ENCODE measurements around the gene GAN.
"Not testable (repeated sequence)": the region's sequence is repeated elsewhere in the genome, so short reads cannot be mapped to it uniquely, and the experiment has no call there.

GAN gene

GRCh38 chr16:81307770-81308169 lies 7.0 kb upstream of the GAN start:
- no peak for DNase-seq (ENCODE audit: low read depth in 2 of 2)

DNA sequence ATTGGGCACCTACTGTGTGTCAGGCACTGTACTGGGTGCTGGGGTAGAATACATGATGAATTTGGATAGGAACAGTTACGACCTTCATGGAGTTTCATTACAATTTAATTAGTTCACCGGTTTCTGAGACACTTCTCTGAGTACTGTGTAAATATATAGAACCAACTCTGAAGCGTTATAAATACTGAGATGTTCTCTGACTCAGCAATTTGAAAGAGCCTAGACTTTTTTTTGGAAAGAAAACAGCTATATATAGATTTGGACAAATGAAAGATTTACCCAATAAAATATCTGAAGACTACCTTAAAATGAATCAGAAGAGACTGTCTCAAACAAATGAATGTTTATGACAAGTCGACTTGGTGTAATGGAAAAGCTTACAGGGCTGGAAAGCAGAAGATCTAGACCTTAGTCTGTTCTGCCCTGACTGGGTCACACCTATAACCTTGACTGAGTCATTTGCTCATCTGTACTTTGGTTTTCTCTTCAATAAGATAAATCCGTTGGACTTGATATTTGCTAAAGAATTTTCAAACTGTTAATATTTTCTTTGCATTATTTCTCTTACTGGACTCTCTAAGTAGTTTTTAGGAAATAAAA lies 4.6 kb upstream of the GAN start:
- DNase-seq (ENCODE audit: low read depth in 2 of 2), result no peak

DNA sequence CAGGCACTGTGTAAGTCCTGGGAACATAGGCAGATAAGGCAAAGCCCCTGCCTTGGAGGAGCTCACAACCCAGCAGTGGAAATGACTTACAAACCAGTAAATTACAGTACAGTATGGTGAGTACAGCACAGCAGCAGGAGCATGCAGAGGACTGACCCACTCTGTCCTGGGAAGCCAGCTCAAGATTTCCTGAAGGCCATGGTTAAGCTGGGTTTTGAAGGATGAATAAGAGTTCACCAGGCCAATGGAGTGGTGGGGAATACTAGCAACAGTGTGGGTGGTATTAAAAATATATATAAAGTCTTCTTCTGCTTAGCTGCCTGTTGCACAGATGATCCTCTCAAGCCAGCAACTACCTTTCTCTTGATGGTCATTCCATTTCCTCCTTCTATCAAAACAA lies 3.0 kb upstream of the GAN start:
- no peak for DNase-seq (ENCODE audit: low read depth in 2 of 2)

DNA sequence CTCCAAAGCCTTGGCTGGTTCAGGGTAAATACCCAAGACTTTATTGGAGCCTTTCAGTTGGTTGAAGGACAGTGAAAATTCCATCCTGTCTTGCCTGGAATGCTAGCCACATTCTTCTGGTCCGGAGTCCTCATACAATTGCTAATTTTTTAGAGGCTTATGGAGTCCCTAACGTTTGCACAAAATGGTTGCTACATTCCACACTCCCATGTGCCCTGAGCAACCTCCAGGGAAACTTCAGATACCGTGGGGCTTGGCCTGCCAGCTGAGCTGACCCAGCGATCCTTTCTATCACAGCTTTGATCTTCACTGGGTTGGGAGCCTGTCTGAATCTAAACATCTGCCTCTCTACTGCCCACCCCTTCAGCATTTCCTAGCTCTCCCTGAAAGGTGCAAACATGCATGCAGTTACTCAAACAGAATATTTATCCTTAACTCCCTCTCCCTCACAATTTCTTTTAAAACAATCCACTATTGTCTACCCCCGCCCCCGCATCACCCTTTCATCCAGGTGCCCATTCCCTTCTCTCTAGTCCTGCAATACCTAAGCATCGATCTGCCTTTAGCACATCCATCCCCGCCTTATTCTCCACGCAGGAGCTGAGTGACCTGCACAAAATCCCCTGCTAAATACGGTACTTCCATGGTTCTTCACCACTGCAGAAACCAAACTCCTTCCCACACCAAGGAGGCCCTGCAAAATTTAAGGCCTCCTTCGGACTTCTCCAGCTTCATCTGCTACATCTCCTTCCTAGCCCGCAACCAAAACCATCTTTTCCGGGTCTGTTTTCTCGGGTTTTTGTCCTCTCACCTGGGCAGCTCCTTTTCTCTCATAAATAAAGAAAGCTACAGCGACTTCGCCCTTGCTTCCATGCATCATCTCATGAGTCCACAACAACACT lies 810 bp upstream of the GAN start:
- no peak for DNase-seq (ENCODE audit: low read depth in 2 of 2)

DNA sequence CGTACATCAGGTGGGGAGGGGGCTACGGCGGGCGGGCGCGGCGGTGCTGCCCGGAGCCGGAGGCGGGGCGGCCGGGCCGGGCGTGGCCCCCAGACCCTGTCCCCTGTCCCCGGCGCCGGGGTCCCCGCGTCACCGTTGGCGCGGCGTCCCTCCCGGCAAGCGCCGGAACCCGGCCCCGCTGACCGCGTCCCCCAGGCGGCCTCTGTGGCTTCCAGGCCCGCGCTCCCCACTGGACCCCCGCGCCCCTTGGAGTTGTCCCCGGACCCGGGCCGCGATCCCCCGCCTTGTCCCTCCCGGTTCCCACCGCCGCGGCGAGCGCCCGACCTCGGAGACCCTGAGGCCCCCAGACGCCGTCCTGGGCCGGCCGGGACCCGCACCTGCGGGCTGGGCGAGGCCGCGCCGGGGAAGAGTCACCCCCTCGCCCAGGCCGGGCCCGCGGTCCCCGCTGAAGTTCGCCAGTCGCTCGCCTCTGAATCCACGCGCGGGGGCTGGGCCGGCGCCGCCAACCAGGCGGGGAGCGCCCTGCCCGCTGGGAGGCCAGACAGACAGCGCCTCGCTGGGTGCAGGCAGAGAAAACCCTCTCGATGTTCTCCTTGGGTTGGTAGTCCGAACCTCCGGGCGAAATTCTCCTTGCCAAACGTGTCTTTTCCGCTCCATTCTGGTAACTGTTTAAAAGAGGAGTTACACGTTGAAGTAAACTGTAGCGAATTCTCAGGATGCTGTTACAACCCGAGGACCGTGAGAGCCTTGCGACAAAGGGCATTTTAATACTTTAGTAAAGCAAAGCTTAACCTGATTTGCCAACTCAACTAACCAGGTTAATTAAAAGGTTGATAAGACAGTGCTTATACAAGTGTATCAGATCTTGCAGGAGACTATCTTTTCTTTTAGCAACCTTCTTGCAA lies 761 bp downstream of the GAN start:
- peak in 1 of 2 donors; percentile 28 for DNase-seq (ENCODE audit: low read depth in 2 of 2)

DNA sequence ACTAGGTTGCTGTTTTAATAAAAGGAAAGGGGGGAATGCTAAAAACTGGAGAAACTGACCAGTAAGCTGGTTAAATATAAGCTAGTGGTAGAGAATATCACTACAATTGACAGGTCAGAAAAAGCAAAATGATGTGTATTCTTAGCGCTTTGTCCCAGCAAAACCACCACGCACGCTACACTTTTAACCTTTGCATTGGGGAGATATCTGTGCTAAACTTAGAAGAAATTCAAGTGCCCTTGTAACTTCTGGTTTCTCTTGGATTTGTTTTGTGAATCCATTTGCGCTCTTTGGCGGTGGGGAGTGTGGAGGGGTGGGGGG lies 1.4 kb downstream of the GAN start:
- no peak for DNase-seq (ENCODE audit: low read depth in 2 of 2)

DNA sequence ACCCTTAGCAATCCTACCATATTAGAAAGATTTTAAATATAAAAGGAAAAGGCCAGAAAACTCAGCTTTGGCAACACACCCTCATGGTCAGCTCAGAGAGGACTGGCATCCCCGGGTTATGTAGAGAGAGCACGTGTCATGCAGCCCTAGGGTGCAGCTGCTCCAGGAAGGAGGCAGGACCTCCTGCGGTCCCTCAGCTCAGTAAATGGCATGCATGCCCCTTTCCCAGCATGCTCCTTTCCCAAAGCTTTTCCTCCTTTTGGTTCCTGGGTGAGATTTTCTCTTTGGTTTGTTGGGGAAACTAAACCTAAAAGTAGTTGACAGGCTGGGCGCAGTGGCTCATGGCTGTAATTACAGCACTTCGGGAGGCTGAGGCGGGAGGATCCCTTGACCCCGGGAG lies 3.9 kb downstream of the GAN start:
- no peak for DNase-seq (ENCODE audit: low read depth in 2 of 2)

DNA sequence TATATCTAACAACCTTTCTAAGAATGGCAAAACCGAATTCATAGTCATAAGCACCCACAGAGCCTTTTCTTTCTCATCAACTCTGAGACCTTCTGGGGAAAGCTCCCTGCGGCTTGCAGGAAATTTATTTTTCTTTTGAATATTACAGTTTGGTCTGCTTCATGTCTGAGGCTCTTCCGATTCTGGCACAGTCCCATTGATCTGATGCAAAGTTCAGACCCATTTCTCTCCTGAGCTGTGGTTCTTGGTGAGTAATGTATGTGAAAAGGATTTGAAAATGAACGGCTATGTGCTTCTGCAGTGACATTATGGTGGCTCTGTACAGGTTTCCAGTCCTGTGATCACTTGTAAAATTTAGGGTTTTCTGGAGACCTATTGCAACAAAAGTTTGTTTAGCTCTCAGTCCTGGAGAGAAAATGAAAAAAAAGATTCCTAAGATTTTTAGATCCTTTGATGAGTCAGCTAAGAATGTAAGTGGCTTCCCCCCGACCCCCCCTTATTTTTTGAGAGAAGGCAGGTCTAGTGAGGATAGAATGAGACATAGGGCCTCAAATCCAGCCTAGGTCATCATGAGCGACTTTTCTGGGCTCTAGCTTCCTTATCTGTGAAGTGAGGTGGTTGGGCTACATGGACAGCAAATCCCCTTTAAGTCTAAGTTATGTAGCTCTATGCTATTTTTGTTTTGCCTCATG lies 4.6 kb downstream of the GAN start:
- no peak for DNase-seq (ENCODE audit: low read depth in 2 of 2)

- no peak for DNase-seq (ENCODE audit: low read depth in 2 of 2)
Observed at GRCh38 chr16:81321039-81321438, 6.3 kb downstream of the GAN start.

GRCh38 chr16:81321536-81321935 lies 6.8 kb downstream of the GAN start:
- no peak for DNase-seq (ENCODE audit: low read depth in 2 of 2)

DNA sequence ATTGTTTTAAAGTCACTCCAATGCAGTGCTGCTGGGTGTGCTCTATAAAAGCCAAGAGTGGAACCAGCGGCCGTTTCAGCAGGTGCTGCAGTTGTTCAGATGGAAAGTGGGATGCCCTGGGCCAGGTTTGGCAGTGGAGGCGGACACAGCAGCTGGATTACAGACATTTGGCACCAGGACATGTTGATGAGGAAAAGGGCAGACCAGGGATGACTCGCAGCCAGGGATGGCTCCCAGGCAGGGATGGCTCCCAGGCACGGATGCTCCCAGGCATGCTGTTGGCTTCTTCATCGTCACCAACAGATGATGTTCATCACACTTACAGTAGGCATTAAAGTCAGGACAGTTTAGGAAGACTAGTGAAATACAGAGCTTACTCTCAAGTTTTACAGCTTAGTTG lies 10.0 kb downstream of the GAN start:
- DNase-seq (ENCODE audit: low read depth in 2 of 2), result no peak

- no peak for DNase-seq (ENCODE audit: low read depth in 2 of 2)
Observed at GRCh38 chr16:81327011-81327410, 12.2 kb downstream of the GAN start.

DNA sequence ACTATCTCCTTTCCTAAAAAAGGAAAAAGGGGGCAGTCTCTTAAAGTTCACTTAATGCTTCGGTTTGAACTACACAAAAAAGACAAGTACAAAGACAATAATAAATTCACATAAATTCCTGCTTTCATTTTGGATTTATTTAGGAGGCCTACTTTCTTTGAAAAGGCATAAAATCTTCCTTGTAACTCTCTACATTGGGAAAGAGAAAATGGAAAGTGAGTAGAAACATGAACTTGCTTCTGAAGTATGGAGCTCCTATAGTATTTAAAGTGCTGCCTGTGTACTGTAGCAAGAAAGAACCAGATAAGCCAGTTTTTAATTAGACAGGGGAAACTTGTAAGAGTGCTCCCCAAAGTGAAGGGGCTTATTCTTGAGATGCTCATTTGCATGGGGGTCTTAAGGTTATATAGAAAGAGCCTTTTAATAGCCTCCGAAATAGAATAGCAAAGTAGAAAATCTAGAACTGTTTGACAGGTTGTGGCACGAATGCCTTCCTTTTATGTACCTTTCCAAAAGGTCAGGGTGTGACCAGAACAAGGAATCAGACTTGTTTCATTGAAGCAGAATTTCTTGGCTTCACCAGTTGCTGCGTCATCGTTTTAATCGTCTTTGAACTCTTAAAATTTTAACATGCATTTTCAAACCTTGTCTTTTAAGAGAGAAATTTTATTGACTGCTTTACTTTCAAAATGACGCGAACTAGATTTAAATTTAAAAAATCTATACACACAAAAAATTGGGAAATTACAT lies 12.9 kb downstream of the GAN start:
- no peak for DNase-seq (ENCODE audit: low read depth in 2 of 2)

DNA sequence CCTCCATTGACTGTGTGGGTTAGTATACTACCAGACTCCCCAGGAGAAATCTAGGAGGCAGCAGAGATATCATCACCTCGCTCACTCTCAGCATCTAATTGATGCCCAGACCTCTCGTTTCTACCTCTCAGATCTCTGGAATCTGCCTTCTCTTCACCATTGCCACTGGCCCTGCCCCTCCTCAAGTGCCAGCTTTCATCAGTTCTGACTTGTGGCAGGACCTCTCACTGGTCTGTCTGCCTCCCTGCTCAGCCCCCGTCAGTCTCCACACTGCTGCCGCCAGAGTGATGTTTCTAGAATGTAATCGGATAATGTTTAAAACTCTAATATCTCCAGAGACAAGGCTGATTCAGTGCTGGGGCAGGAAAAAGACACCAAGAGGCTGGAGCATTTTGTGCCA lies 15.2 kb downstream of the GAN start:
- DNase-seq (ENCODE audit: low read depth in 2 of 2), result no peak

GRCh38 chr16:81333356-81333755 lies 18.6 kb downstream of the GAN start:
- DNase-seq (ENCODE audit: low read depth in 2 of 2), result no peak

DNA sequence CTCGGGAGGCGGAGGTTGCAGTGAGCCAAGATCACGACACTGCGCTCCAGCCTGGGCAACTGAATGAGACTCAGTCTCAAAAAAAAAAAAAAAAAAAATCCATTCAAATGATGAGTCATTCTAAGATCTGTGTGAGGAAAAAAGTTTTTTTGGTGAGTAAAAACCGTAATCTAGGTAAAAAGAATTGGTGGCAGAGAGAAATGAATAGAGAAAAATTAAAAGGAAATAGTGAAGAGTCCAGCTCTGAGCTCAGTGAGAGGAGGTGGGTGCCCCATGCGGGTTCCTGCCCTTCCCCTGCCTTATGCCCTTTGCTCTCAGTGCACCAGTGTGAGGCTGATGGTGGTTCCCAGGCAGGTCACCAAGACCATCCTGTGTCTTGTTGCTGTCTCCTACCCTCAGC lies 20.9 kb downstream of the GAN start:
- DNase-seq (ENCODE audit: low read depth in 2 of 2), result no peak

- DNase-seq (ENCODE audit: low read depth in 2 of 2), result no peak
Observed at GRCh38 chr16:81337097-81337496, 22.3 kb downstream of the GAN start.

GRCh38 chr16:81345172-81345571 lies 30.4 kb downstream of the GAN start:
- not testable (repeated sequence) for DNase-seq (ENCODE audit: low read depth in 2 of 2)

GRCh38 chr16:81347425-81347824 lies 32.7 kb downstream of the GAN start:
- no peak for DNase-seq (ENCODE audit: low read depth in 2 of 2)

DNA sequence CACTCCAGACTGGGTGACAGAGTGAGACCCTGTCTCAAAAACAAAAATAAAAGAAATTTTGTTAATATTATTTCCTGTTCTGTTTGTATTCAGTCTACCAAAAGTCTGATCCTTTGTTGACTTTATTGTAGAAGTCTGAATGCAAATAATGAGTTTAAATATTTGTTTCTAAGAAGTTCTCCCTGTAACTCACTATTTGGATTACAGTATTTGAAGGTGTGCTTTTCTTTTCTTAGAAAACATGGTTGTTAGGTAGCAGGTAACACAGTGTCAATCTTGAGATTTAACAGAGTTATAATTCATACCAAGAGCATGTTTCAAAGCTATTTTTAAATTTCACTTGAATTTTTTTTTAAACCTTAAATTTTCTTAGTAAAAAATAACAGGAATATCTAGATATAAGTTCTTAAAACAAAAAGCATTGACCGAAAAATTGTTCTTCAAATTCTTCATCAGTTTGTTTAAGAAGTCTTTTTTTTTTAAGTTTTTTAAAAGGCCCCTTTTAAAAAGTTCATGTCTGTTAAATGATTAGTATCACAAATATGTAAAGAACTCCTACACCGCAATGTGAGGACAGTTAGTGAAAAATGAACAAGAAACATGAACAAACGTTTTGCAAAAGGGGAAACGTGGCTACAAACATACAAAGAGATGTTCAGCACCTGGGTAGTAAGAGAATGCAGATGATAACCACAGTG lies 35.0 kb downstream of the GAN start:
- no peak for DNase-seq (ENCODE audit: low read depth in 2 of 2)

GRCh38 chr16:81350306-81350615 lies 35.5 kb downstream of the GAN start:
- DNase-seq (ENCODE audit: low read depth in 2 of 2), result no peak
